Large intestine (tissue), 3 donors: Measurements from ENCODE around the gene FAR2. TPM values are rescaled to one million over a fixed set of nuclear protein-coding genes. Genes with fewer than 3 reads are reported as not detected.
"Not testable (repeated sequence)": the region's sequence is repeated elsewhere in the genome, so short reads cannot be mapped to it uniquely, and the experiment has no call there.

Experiments
- DNase-seq, 2 donors: peaks; one replicate each; pipeline versions ENCODE4 v3.0.0 to v3.0.0-alpha.2; 2013
- H3K27ac ChIP-seq: one replicate; pipeline ENCODE4 v1.5.1; 2013; ENCODE audit warnings: low read length
- H3K27me3 ChIP-seq: 2 replicates; pipeline ENCODE4 v1.6.1; 2013; ENCODE audit warnings: low read length; ENCODE audit not compliant: control insufficient read depth, insufficient read depth
- H3K36me3 ChIP-seq: 2 replicates; pipeline ENCODE4 v1.6.1; 2013; ENCODE audit warnings: low read length; ENCODE audit not compliant: control insufficient read depth, insufficient read depth
- H3K4me1 ChIP-seq: one replicate; pipeline ENCODE4 v1.6.1; 2013; ENCODE audit warnings: low read length; ENCODE audit not compliant: control insufficient read depth, insufficient read depth
- H3K4me3 ChIP-seq: one replicate; pipeline ENCODE4 v1.5.1; 2013; ENCODE audit warnings: low read length
- H3K9me3 ChIP-seq: one replicate; pipeline ENCODE4 v1.6.1; 2013; ENCODE audit warnings: mild to moderate bottlenecking, low read depth, low read length, moderate library complexity; ENCODE audit not compliant: control insufficient read depth
- WGBS: methylation state at CpG from one replicate; pipeline ENCODE4 v1.1.5; 2013; ENCODE audit warnings: low lambda C conversion rate; ENCODE audit not compliant: insufficient coverage; 5-methylcytosine and 5-hydroxymethylcytosine counted together
- polyA plus RNA-seq: library from polyadenylated mRNA; unstranded; fragments of 120-200 nt; gene quantifications from one replicate; pipeline ENCODE4 v1.2.1, GENCODE V29; 2013

The FAR2 gene
- polyA plus RNA-seq, 1 donor = 18.1 TPM

- H3K27me3 ChIP-seq = no peaks in the 10 kb centered on the region
- no peaks in the 10 kb centered on the region for H3K4me1 ChIP-seq
- no peaks in the 10 kb centered on the region for H3K9me3 ChIP-seq
- DNase-seq = no peak
- H3K36me3 ChIP-seq = no peaks in the 10 kb centered on the region
- no peak overlapping the region for H3K27ac ChIP-seq
- no CpG with 5 or more reads among the region's 2 CpGs for WGBS
- H3K4me3 ChIP-seq = no peak overlapping the region
Observed at GRCh38 chr12:29133181-29133580, 15.9 kb upstream of the FAR2 start.

GRCh38 chr12:29133680-29134079 is 15.4 kb upstream of the FAR2 start:
- H3K27me3 ChIP-seq = no peaks in the 10 kb centered on the region
- H3K4me3 ChIP-seq = no peak overlapping the region
- no peaks in the 10 kb centered on the region for H3K36me3 ChIP-seq
- no peaks in the 10 kb centered on the region for H3K4me1 ChIP-seq
- DNase-seq = no peak
- WGBS = 20% methylated on average over 1 of the region's 4 CpGs
- H3K9me3 ChIP-seq = no peaks in the 10 kb centered on the region
- H3K27ac ChIP-seq = no peak overlapping the region

GRCh38 chr12:29138256-29138655 is 10.8 kb upstream of the FAR2 start:
- no CpG with 5 or more reads among the region's 3 CpGs for WGBS
- H3K36me3 ChIP-seq, DNase-seq, H3K4me1 ChIP-seq, H3K9me3 ChIP-seq, H3K27ac ChIP-seq, H3K27me3 ChIP-seq, H3K4me3 ChIP-seq: not testable (repeated sequence)

- not testable (repeated sequence) for H3K36me3 ChIP-seq, H3K4me1 ChIP-seq, H3K4me3 ChIP-seq, H3K9me3 ChIP-seq, H3K27ac ChIP-seq, DNase-seq, H3K27me3 ChIP-seq
- 100% methylated on average over 3 of the region's 4 CpGs for WGBS
Observed at GRCh38 chr12:29138855-29139254, 10.2 kb upstream of the FAR2 start.

GRCh38 chr12:29145372-29146170 is 3.5 kb upstream of the FAR2 start:
- Histone ChIP-seq H3K9me3 (no peaks in the 10 kb centered on the region), H3K27ac (no peak overlapping the region), H3K36me3 (no peaks in the 10 kb centered on the region), H3K27me3 (no peaks in the 10 kb centered on the region), H3K4me1 (no peaks in the 10 kb centered on the region), H3K4me3 (no peak overlapping the region)
- DNase-seq = no peak
- 92% methylated on average over 2 of the region's 14 CpGs for WGBS

GRCh38 chr12:29146196-29146595 is 2.9 kb upstream of the FAR2 start:
- H3K4me3 ChIP-seq = no peak overlapping the region
- H3K36me3 ChIP-seq = no peaks in the 10 kb centered on the region
- H3K27ac ChIP-seq = no peak overlapping the region
- no peaks in the 10 kb centered on the region for H3K4me1 ChIP-seq
- H3K27me3 ChIP-seq = no peaks in the 10 kb centered on the region
- H3K9me3 ChIP-seq = no peaks in the 10 kb centered on the region
- no peak for DNase-seq

GRCh38 chr12:29147731-29148595 is 1.1 kb upstream of the FAR2 start:
- peak overlapping the region; percentile 83 for H3K27ac ChIP-seq

GRCh38 chr12:29148596-29148910 is 525 bp upstream of the FAR2 start:
- 0% methylated on average over 1 of the region's 10 CpGs for WGBS
- no peaks in the 10 kb centered on the region for H3K36me3 ChIP-seq
- peaks cover 7% of the 10 kb centered on the region for H3K4me1 ChIP-seq
- no peaks in the 10 kb centered on the region for H3K27me3 ChIP-seq
- peak overlapping the region; percentile 83 for H3K27ac ChIP-seq
- H3K4me3 ChIP-seq = peak overlapping the region; percentile 84
- no peak for DNase-seq
- no peaks in the 10 kb centered on the region for H3K9me3 ChIP-seq

More at GRCh38 chr12:29147731-29148595, 1.1 kb upstream of the FAR2 start:
- H3K4me1 ChIP-seq = peaks cover 6% of the 10 kb centered on the region
- no peaks in the 10 kb centered on the region for H3K27me3 ChIP-seq
- H3K9me3 ChIP-seq = no peaks in the 10 kb centered on the region
- no peaks in the 10 kb centered on the region for H3K36me3 ChIP-seq
- WGBS = 14% methylated on average over 5 of the region's 14 CpGs
- peak in 1 of 2 donors; percentile 65 for DNase-seq
- H3K4me3 ChIP-seq = peak overlapping the region; percentile 84

- DNase-seq = no peak
- no peaks in the 10 kb centered on the region for H3K9me3 ChIP-seq
- H3K27me3 ChIP-seq = no peaks in the 10 kb centered on the region
- no CpG with 5 or more reads among the region's 34 CpGs for WGBS
- H3K4me1 ChIP-seq = peaks cover 7% of the 10 kb centered on the region
- no peaks in the 10 kb centered on the region for H3K36me3 ChIP-seq
- H3K4me3 ChIP-seq = peak overlapping the region; percentile 84
- H3K27ac ChIP-seq = peak overlapping the region; percentile 83
Observed at GRCh38 chr12:29149691-29150281, 708 bp downstream of the FAR2 start.

GRCh38 chr12:29150462-29150861 is 1.4 kb downstream of the FAR2 start:
- no peaks in the 10 kb centered on the region for H3K9me3 ChIP-seq
- WGBS = 100% methylated on average over 2 of the region's 7 CpGs
- H3K4me3 ChIP-seq = peak overlapping the region; percentile 84
- no peaks in the 10 kb centered on the region for H3K27me3 ChIP-seq
- H3K27ac ChIP-seq = no peak overlapping the region
- H3K4me1 ChIP-seq = peaks cover 12% of the 10 kb centered on the region
- no peak for DNase-seq
- no peaks in the 10 kb centered on the region for H3K36me3 ChIP-seq
